ENCODE data around the gene SPEG. TPM values are rescaled to one million over a fixed set of nuclear protein-coding genes. Genes with fewer than 3 reads are reported as not detected.

The SPEG gene
- total RNA-seq, 2 donors from 2014 or later, result 23.1 to 29.8 TPM

DNA sequence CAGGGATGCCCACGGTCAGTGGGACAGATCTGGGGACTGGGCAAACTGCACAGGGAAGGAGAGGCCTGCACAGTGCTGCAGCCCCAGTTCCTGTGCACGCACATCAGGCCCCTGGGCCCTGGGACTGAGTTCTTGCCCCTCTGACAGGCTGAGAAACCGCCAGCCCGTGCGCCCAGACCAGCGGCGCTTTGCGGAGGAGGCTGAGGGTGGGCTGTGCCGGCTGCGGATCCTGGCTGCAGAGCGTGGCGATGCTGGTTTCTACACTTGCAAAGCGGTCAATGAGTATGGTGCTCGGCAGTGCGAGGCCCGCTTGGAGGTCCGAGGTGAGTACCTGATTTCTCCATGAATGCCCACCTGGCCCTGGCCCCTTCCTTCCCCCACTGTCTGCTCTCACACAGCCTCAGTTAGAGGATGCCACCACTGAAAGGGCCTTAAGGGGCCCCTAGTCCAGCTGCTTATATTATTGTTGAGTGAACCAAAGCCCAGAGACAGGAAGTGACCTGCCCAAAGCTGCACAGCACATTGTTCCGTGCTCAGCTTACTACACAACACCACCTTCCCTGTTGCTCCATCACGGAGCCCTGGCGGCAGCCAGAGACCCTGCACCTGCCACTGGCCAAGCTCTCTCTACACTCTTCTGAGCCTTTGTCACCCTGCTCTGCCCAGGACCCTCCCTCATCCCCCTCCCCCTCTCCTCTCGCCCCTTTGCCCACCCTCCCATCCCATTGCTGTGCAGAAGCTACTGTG lies 29.8 kb downstream of the SPEG start:
- TF ChIP-seq, protein P1, sequence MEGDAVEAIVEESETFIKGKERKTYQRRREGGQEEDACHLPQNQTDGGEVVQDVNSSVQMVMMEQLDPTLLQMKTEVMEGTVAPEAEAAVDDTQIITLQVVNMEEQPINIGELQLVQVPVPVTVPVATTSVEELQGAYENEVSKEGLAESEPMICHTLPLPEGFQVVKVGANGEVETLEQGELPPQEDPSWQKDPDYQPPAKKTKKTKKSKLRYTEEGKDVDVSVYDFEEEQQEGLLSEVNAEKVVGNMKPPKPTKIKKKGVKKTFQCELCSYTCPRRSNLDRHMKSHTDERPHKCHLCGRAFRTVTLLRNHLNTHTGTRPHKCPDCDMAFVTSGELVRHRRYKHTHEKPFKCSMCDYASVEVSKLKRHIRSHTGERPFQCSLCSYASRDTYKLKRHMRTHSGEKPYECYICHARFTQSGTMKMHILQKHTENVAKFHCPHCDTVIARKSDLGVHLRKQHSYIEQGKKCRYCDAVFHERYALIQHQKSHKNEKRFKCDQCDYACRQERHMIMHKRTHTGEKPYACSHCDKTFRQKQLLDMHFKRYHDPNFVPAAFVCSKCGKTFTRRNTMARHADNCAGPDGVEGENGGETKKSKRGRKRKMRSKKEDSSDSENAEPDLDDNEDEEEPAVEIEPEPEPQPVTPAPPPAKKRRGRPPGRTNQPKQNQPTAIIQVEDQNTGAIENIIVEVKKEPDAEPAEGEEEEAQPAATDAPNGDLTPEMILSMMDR (conservative IDR thresholded peaks at IDR 0.05), result peak; percentile 31

DNA sequence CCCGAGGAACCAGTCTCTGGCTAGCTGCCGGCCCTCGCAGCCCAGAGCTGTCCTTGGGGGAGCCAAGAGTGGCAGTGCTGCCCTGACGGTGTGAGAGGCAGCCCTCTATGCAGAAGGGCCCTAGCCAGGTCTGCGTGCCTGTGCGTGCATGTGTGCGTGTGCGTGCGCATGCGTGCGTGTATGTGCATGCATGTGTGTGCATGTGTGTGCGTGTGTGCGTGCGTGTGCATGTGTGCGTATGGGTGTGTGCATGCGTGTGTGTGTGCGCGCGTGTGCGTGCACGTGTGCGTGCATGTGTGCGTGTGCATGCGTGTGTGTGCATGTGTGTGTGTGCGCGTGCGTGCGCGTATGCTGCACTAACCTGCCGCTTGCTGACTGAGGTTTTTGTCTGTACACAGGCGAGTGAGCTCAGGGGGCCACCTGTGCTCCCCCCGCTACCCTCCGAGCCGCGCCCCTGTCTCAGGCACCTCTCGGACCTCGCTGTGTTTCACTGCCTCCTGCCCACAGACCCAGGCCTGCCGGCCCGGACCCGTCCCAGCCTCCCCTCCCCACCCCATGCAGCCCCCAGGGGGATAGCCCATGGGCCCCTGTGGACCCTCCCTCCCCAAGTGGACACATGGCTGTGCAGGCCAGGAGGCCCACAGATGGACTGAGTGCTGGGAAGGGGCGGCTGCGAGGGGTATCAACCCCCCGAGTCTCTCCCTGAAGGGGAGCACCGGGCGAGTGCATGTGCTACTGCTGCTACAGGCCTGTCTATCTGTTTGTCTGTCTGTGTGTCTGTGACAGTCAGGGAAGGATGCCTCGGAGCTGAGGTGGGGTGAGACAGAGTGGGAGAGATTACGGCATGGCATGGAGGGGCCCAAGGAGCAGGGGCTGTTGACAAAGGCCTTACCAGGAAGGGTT lies 31.3 kb downstream of the SPEG start:
- Mint-ChIP-seq H3K9me3 (no peaks in the 10 kb centered on the region), H3K4me3 (no peak overlapping the region), H3K4me1 (peaks cover 5% of the 10 kb centered on the region), H3K27ac (no peak overlapping the region), H3K36me3 (ENCODE audit: low read depth) (peaks cover 4% of the 10 kb centered on the region), H3K27me3 (ENCODE audit: insufficient read depth) (no peaks in the 10 kb centered on the region)
- Histone ChIP-seq H3K36me3 (ENCODE audit: control insufficient read depth, insufficient read depth, low read length) (no peaks in the 10 kb centered on the region), H3K9me3 (ENCODE audit: control insufficient read depth, low read length) (no peaks in the 10 kb centered on the region), H3K27me3 (ENCODE audit: control insufficient read depth, insufficient read depth, low read length, poor library complexity, severe bottlenecking) (no peaks in the 10 kb centered on the region), H3K27ac (ENCODE audit: low read depth, low read length) (no peak overlapping the region), H3K9ac (ENCODE audit: extremely low read depth, low read length, poor library complexity, severe bottlenecking) (no peak overlapping the region), H3K4me3 (ENCODE audit: low read length) (no peak overlapping the region), H3K4me1 (ENCODE audit: control insufficient read depth, insufficient read depth, low read length) (no peaks in the 10 kb centered on the region)
- WGBS, 2 experiments (ENCODE audit: insufficient coverage in 1 of 2, insufficient read length in 1 of 2), result 90 to 92% methylated on average over 35 to 47 of the region's 47 CpGs
- DNase-seq, result no peak
- TF ChIP-seq, protein P1 (conservative IDR thresholded peaks at IDR 0.05), result no peak

More for the DNA sequence above, 29.8 kb downstream of the SPEG start:
- peaks cover 9% of the 10 kb centered on the region for H3K4me1 ChIP-seq (ENCODE audit: control insufficient read depth, insufficient read depth, low read length)
- no peaks in the 10 kb centered on the region for H3K9me3 Mint-ChIP-seq
- no peak overlapping the region for H3K9ac ChIP-seq (ENCODE audit: extremely low read depth, low read length, poor library complexity, severe bottlenecking)
- no peaks in the 10 kb centered on the region for H3K27me3 ChIP-seq (ENCODE audit: control insufficient read depth, insufficient read depth, low read length, poor library complexity, severe bottlenecking)
- no peak overlapping the region for H3K4me3 ChIP-seq (ENCODE audit: low read length)
- H3K9me3 ChIP-seq (ENCODE audit: control insufficient read depth, low read length), result no peaks in the 10 kb centered on the region
- H3K27ac ChIP-seq (ENCODE audit: low read depth, low read length), result no peak overlapping the region
- H3K27ac Mint-ChIP-seq, result no peak overlapping the region
- no peak overlapping the region for H3K4me3 Mint-ChIP-seq
- no peaks in the 10 kb centered on the region for H3K36me3 ChIP-seq (ENCODE audit: control insufficient read depth, insufficient read depth, low read length)
- peaks cover 12% of the 10 kb centered on the region for H3K4me1 Mint-ChIP-seq
- H3K27me3 Mint-ChIP-seq (ENCODE audit: insufficient read depth), result no peaks in the 10 kb centered on the region
- DNase-seq, result no peak
- WGBS, 2 experiments (ENCODE audit: insufficient coverage in 1 of 2, insufficient read length in 1 of 2), result 92 to 94% methylated on average over 17 to 21 of the region's 21 CpGs
- H3K36me3 Mint-ChIP-seq (ENCODE audit: low read depth), result peaks cover 4% of the 10 kb centered on the region

DNA sequence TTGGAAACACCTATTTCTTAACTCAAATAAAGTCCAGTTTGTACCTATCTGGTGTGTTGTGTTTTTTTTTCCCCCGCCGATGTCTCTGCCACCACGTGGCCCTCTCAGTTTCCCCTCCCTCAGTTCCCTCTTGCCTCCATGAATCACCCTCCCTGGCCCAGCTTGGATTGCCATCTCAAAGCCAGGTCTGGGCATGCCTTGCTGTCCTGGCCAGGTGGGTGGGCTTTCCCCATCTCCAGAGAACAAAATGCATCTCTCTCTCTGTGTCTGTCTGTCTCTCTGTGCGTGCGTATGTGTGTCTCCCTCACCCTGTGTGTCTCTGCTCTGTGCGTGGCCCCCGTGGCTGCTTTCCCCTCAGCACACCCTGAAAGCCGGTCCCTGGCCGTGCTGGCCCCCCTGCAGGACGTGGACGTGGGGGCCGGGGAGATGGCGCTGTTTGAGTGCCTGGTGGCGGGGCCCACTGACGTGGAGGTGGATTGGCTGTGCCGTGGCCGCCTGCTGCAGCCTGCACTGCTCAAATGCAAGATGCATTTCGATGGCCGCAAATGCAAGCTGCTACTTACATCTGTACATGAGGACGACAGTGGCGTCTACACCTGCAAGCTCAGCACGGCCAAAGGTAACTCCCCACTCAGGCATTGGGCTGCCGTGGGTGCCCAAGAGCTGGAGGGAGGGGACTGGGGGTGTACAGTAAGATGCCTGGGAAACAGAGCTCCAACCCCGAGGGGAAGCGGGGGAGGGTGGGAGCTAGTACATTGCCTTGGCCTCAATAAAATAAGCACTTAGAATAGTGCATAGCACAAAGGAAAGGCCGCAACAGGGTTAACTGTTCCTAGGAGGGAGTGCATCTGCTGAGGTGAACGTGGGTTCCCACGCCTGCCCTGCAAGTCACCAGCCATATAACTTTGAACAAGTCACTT lies 32.4 kb downstream of the SPEG start:
- Mint-ChIP-seq H3K36me3 (ENCODE audit: low read depth) (peaks cover 4% of the 10 kb centered on the region), H3K4me3 (no peak overlapping the region), H3K9me3 (no peaks in the 10 kb centered on the region), H3K27me3 (ENCODE audit: insufficient read depth) (no peaks in the 10 kb centered on the region), H3K27ac (no peak overlapping the region), H3K4me1 (no peaks in the 10 kb centered on the region)
- Histone ChIP-seq H3K4me3 (ENCODE audit: low read length) (no peak overlapping the region), H3K4me1 (ENCODE audit: control insufficient read depth, insufficient read depth, low read length) (no peaks in the 10 kb centered on the region), H3K27me3 (ENCODE audit: control insufficient read depth, insufficient read depth, low read length, poor library complexity, severe bottlenecking) (no peaks in the 10 kb centered on the region), H3K36me3 (ENCODE audit: control insufficient read depth, insufficient read depth, low read length) (no peaks in the 10 kb centered on the region), H3K9me3 (ENCODE audit: control insufficient read depth, low read length) (no peaks in the 10 kb centered on the region), H3K27ac (ENCODE audit: low read depth, low read length) (no peak overlapping the region), H3K9ac (ENCODE audit: extremely low read depth, low read length, poor library complexity, severe bottlenecking) (no peak overlapping the region)
- WGBS, 2 experiments (ENCODE audit: insufficient coverage in 1 of 2, insufficient read length in 1 of 2), result 89 to 90% methylated on average over 19 to 28 of the region's 28 CpGs
- TF ChIP-seq, protein P1 (conservative IDR thresholded peaks at IDR 0.05), result no peak
- DNase-seq, result no peak
